H9 (cell line): ENCODE data around the gene FKRP. TPM values are rescaled to one million over a fixed set of nuclear protein-coding genes. Genes with fewer than 3 reads are reported as not detected.

Source experiments
- DNase-seq: peaks from one replicate; pipeline ENCODE4 v3.0.0-alpha.2; 2017
- H2AFZ ChIP-seq: one replicate; pipeline ENCODE4 v1.6.1; 2013; ENCODE audit warnings: mild to moderate bottlenecking, low read length, control low read depth, moderate library complexity
- H2AK5ac ChIP-seq: 2 replicates; pipeline ENCODE4 v1.6.1; 2013; ENCODE audit warnings: low read length, control low read depth, mixed read lengths; ENCODE audit not compliant: insufficient read length
- H2BK120ac ChIP-seq: one replicate; pipeline ENCODE4 v1.6.1; 2013; ENCODE audit warnings: low read depth, mild to moderate bottlenecking, low read length, control low read depth, inconsistent platforms; ENCODE audit not compliant: poor library complexity, severe bottlenecking
- H2BK12ac ChIP-seq: 2 replicates; pipeline ENCODE4 v1.6.1; 2013; ENCODE audit warnings: low read length, control low read depth, mixed read lengths, low read depth; ENCODE audit not compliant: insufficient read length
- H2BK15ac ChIP-seq: 2 replicates; pipeline ENCODE4 v1.6.1; 2013; ENCODE audit warnings: low read depth, low read length, control low read depth
- H2BK20ac ChIP-seq: one replicate; pipeline ENCODE4 v1.6.1; 2013; ENCODE audit warnings: low read depth, mild to moderate bottlenecking, low read length, control low read depth, inconsistent platforms; ENCODE audit not compliant: poor library complexity, severe bottlenecking
- H2BK5ac ChIP-seq: 2 replicates; pipeline ENCODE4 v1.6.1; 2013; ENCODE audit warnings: low read length, control low read depth, mixed read lengths; ENCODE audit not compliant: insufficient read length
- H3K14ac ChIP-seq: 2 replicates; pipeline ENCODE4 v1.6.1; 2013; ENCODE audit warnings: low read length, control low read depth; ENCODE audit not compliant: insufficient read depth
- H3K18ac ChIP-seq: 2 replicates; pipeline ENCODE4 v1.6.1; 2013; ENCODE audit warnings: low read depth, mild to moderate bottlenecking, mixed read lengths, low read length, control low read depth; ENCODE audit not compliant: insufficient read length
- H3K23ac ChIP-seq: 2 replicates; pipeline ENCODE4 v1.6.1; 2013; ENCODE audit warnings: low read length, control low read depth, mixed read lengths, low read depth; ENCODE audit not compliant: insufficient read length
- H3K23me2 ChIP-seq: 2 replicates; pipeline ENCODE4 v1.6.1; 2013; ENCODE audit warnings: low read depth, mild to moderate bottlenecking, mixed read lengths, low read length, control low read depth; ENCODE audit not compliant: insufficient read length, poor library complexity, severe bottlenecking
- H3K27ac ChIP-seq: 2 replicates; pipeline ENCODE4 v1.5.1; 2013; ENCODE audit warnings: low read length, control low read depth, mixed read lengths, low read depth; ENCODE audit not compliant: insufficient read length
- H3K27me3 ChIP-seq: 2 replicates; pipeline ENCODE4 v1.6.1; 2013; ENCODE audit warnings: low read length, control low read depth, inconsistent platforms; ENCODE audit not compliant: insufficient read depth
- H3K4ac ChIP-seq: 2 replicates; pipeline ENCODE4 v1.6.1; 2013; ENCODE audit warnings: low read depth, mild to moderate bottlenecking, control low read depth, inconsistent platforms, low read length, moderate library complexity
- H3K4me1 ChIP-seq: 2 replicates; pipeline ENCODE4 v1.6.1; 2013; ENCODE audit warnings: low read length, control low read depth, inconsistent platforms; ENCODE audit not compliant: insufficient read depth
- H3K4me2 ChIP-seq: 2 replicates; pipeline ENCODE4 v1.6.1; 2013; ENCODE audit warnings: low read length, control low read depth, mixed read lengths; ENCODE audit not compliant: insufficient read length, insufficient read depth
- H3K56ac ChIP-seq: 2 replicates; pipeline ENCODE4 v1.6.1; 2013; ENCODE audit warnings: low read depth, mild to moderate bottlenecking, mixed read lengths, low read length, control low read depth; ENCODE audit not compliant: insufficient read length
- H3K79me1 ChIP-seq: 2 replicates; pipeline ENCODE4 v1.6.1; 2013; ENCODE audit warnings: low read depth, mild to moderate bottlenecking, moderate library complexity, low read length, control low read depth, inconsistent platforms; ENCODE audit not compliant: insufficient read depth, poor library complexity, severe bottlenecking
- H3K79me2 ChIP-seq: 2 replicates; pipeline ENCODE4 v1.6.1; 2013; ENCODE audit warnings: low read length, control low read depth, inconsistent platforms; ENCODE audit not compliant: insufficient read depth
- H3K9ac ChIP-seq: 2 replicates; pipeline ENCODE4 v1.6.1; 2013; ENCODE audit warnings: low read length, control low read depth, mixed read lengths; ENCODE audit not compliant: insufficient read length; ENCODE audit errors: extremely low read depth
- H3K9me3 ChIP-seq: one replicate; pipeline ENCODE4 v1.6.1; 2013; ENCODE audit warnings: low read depth, low read length, inconsistent platforms; ENCODE audit not compliant: control insufficient read depth
- H3T11ph ChIP-seq: one replicate; pipeline ENCODE4 v1.6.1; 2013; ENCODE audit warnings: mild to moderate bottlenecking, low read length, control low read depth, inconsistent platforms
- H4K20me1 ChIP-seq: one replicate; pipeline ENCODE4 v1.6.1; 2013; ENCODE audit not compliant: control insufficient read depth, insufficient read length, insufficient read depth
- H4K5ac ChIP-seq: 2 replicates; pipeline ENCODE4 v1.6.1; 2013; ENCODE audit warnings: low read depth, mild to moderate bottlenecking, mixed read lengths, low read length, control low read depth; ENCODE audit not compliant: insufficient read length
- H4K8ac ChIP-seq: replicated peaks from 2 replicates; pipeline ENCODE4 v1.6.1; 2013; ENCODE audit warnings: low read length, control low read depth, mixed read lengths, low read depth; ENCODE audit not compliant: insufficient read length
- H4K91ac ChIP-seq: 2 replicates; pipeline ENCODE4 v1.6.1; 2013; ENCODE audit warnings: low read depth, mild to moderate bottlenecking, moderate library complexity, mixed read lengths, low read length, control low read depth; ENCODE audit not compliant: insufficient read length
- H3K27ac Mint-ChIP-seq, 3 experiments: 2 replicates in 2 of 3; 3 replicates in 1 of 3; pipeline ENCODE4 v1.8.0; 2020 to 2021; ENCODE audit warnings: mixed read lengths in 3 of 3, mild to moderate bottlenecking in 1 of 3, moderate library complexity in 1 of 3
- H3K27me3 Mint-ChIP-seq: 2 replicates; pipeline ENCODE4 v1.8.0; 2021; ENCODE audit warnings: low read depth, mild to moderate bottlenecking, moderate library complexity, mixed read lengths
- H3K36me3 Mint-ChIP-seq, 3 experiments: 2 replicates in 2 of 3; 3 replicates in 1 of 3; pipeline ENCODE4 v1.8.0; 2020 to 2021; ENCODE audit warnings: low read depth in 3 of 3, mixed read lengths in 3 of 3; ENCODE audit not compliant: insufficient read depth in 1 of 3
- H3K4me1 Mint-ChIP-seq, 2 experiments: 2 replicates each; pipeline ENCODE4 v1.8.0; 2020; ENCODE audit warnings: mixed read lengths in 2 of 2
- H3K4me3 Mint-ChIP-seq, 2 experiments: 2 replicates in 1 of 2; 3 replicates in 1 of 2; pipeline ENCODE4 v1.8.0; 2020 to 2021; ENCODE audit warnings: mild to moderate bottlenecking in 2 of 2, mixed read lengths in 2 of 2, moderate library complexity in 1 of 2
- H3K9me3 Mint-ChIP-seq, 2 experiments: 2 replicates in 1 of 2; 3 replicates in 1 of 2; pipeline ENCODE4 v1.8.0; 2020; ENCODE audit warnings: mild to moderate bottlenecking in 2 of 2, mixed read lengths in 2 of 2, moderate library complexity in 1 of 2
- CTCF ChIP-seq: fragments of 200-600 bp; sonication (generic); conservative IDR thresholded peaks from 3 replicates; pipeline ENCODE4 v1.8.0; 2021; ENCODE audit warnings: antibody characterized with exemption, mild to moderate bottlenecking
- WGBS: extraction: QIAGEN DNeasy Blood & Tissue Kit; methylation state at CpG from one replicate; pipeline ENCODE4 v1.1.7; 2013; ENCODE audit warnings: missing lambda C conversion rate, low lambda C conversion rate, mixed read lengths; ENCODE audit not compliant: insufficient read length; ENCODE audit errors: extremely low coverage; 5-methylcytosine and 5-hydroxymethylcytosine counted together
- total RNA-seq: library from RNA; stranded (reverse); gene quantifications from 2 replicates; pipeline ENCODE4 v1.2.1, GENCODE V29; 2021

Gene FKRP
- total RNA-seq, 1 experiment from 2014 or later, result 42.2 TPM

- Histone ChIP-seq H3K27ac (no peak overlapping the region), H4K91ac (no peak overlapping the region)
- H3K27ac Mint-ChIP-seq, result peak overlapping the region in 1 of 3 experiments; percentile 13; a peak in 3 of 7 replicates
These were observed 26.0 kb upstream of the FKRP start for GRCh38 chr19:46719629-46720502.

More at GRCh38 chr19:46719629-46720502, 26.0 kb upstream of the FKRP start:
- Histone ChIP-seq H3K23ac (no peak overlapping the region), H2BK20ac (no peak overlapping the region), H3K23me2 (peaks cover 15% of the 10 kb centered on the region), H3K4me1 (no peaks in the 10 kb centered on the region; the same call in 1 of the 2 replicates), H4K20me1 (no peaks in the 10 kb centered on the region), H2AFZ (no peak overlapping the region), H3K79me2 (no peaks in the 10 kb centered on the region; the same call in 1 of the 2 replicates), H3K14ac (no peak overlapping the region), H2BK5ac (no peak overlapping the region), H2AK5ac (no peak overlapping the region), H4K8ac (no peak overlapping the region), H2BK12ac (no peak overlapping the region), H3K27me3 (no peaks in the 10 kb centered on the region), H3K4ac (no peak overlapping the region), H2BK15ac (no peak overlapping the region), H3K56ac (no peak overlapping the region), H2BK120ac (no peak overlapping the region), H3K9ac (no peak overlapping the region), H3K4me2 (no peak overlapping the region), H3K18ac (no peak overlapping the region), H3K79me1 (no peaks in the 10 kb centered on the region), H3K9me3 (no peaks in the 10 kb centered on the region), H3T11ph (no peak overlapping the region), H4K5ac (no peak overlapping the region)
- no peaks in the 10 kb centered on the region for H3K9me3 Mint-ChIP-seq
- peaks cover 13 to 16% of the 10 kb centered on the region in 2 experiments for H3K4me1 Mint-ChIP-seq
- no peaks in the 10 kb centered on the region; the same call in 1 of the 2 replicates for H3K27me3 Mint-ChIP-seq
- no peak for DNase-seq
- TF ChIP-seq CTCF, result no peak
- H3K36me3 Mint-ChIP-seq, result peaks cover 21 to 44% (median 43%) of the 10 kb centered on the region in 3 experiments
- WGBS, result no CpG with 5 or more reads among the region's 25 CpGs
- H3K4me3 Mint-ChIP-seq, result peak overlapping the region in 1 of 2 experiments; percentile 19; a peak in 1 of 5 replicates
